Left lung (tissue), 10 donors: ENCODE data around the gene FECH. TPM values are rescaled to one million over a fixed set of nuclear protein-coding genes. Genes with fewer than 3 reads are reported as not detected.
A peak's percentile ranks its signal among the peaks of the same experiment; 100 is the strongest.

Experiments used
- ATAC-seq: fragments of 200-7000 bp; cut with Tn5 transposase; one replicate; pipeline ENCODE4 v1.9.1; 2020; ENCODE audit warnings: moderate library complexity
- DNase-seq, 4 donors: peaks; one replicate each; pipeline ENCODE4 v3.0.0-alpha.2; 2013 to 2020
- H3K27ac ChIP-seq, 2 donors: fragments of 200-600 bp; sonication (generic) in 1 of 2; one replicate each; pipeline versions ENCODE4 v1.5.0 to v1.8.0; 2020 to 2021
- H3K27me3 ChIP-seq, 2 donors: fragments of 200-600 bp; sonication (generic) in 1 of 2; one replicate each; pipeline versions ENCODE4 v1.5.0 to v1.8.0; 2020 to 2021
- H3K36me3 ChIP-seq, 2 donors: fragments of 200-600 bp; sonication (generic) in 1 of 2; one replicate each; pipeline versions ENCODE4 v1.5.0 to v1.8.0; 2020 to 2021
- H3K4me1 ChIP-seq, 2 donors: fragments of 200-600 bp; one replicate each; pipeline ENCODE4 v1.8.0; 2021
- H3K4me3 ChIP-seq, 2 donors: fragments of 200-600 bp; sonication (generic) in 1 of 2; one replicate each; pipeline versions ENCODE4 v1.5.0 to v1.8.0; 2020 to 2021; ENCODE audit warnings: mild to moderate bottlenecking in 1 of 2
- H3K9me3 ChIP-seq, 2 donors: fragments of 200-600 bp; sonication (generic) in 1 of 2; one replicate each; pipeline versions ENCODE4 v1.5.0 to v1.8.0; 2020 to 2021
- intact Hi-C, 2 donors: fragments of 100-400 bp; cut with DNase I; formaldehyde crosslinking; loops; one replicate each; pipeline versions ENCODE4 v1.11.2 to v1.14.2; 2022
- polyA plus RNA-seq, 6 donors: library from polyadenylated mRNA; unstranded; fragments of 120-200 nt; gene quantifications; one replicate each; pipeline ENCODE4 v1.2.1, GENCODE V29; 2013; ENCODE audit not compliant: insufficient read length in 6 of 6
- total RNA-seq, 2 donors: library from RNA; stranded (reverse); fragmentation: NEBNext Ultra II Directional; extraction: Animal tissue kit (Norgen Biotek cat#: 25700); gene quantifications; one replicate each; pipeline ENCODE4 v1.2.1, GENCODE V29; 2021
- TF ChIP-seq, protein P1 (sequence below), 2 donors: fragments of 200-600 bp; sonication (generic) in 1 of 2; IDR thresholded peaks; one replicate each; pipeline versions ENCODE4 v1.5.0 to v1.8.0; 2021; ENCODE audit warnings: antibody characterized with exemption in 2 of 2
- donor health status: DM: no; HTN: yes; CAD: no.
- donor health status: DM: no; HTN: no; CAD: no.

Gene FECH
- total and polyA plus RNA-seq, 8 donors = 18.7 to 33.3 (median 29.5) TPM

DNA sequence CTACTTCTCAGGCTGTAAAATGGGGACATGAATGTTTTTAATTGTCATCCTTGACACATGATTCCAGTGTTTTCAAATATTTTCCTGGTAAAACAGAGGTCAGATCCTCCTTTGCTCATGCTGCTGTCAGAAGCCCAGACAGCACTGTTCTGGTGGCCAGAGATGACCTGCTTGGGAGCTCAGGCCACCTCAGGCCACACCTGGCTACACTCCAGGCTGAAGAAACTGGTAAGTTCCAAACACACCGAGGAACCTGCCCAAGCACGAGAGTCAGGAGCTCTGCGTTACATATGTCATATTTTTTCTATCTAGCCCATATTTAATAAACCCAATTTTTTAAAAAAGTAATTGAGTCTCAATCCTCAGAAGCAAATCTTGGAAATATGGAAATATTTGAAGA lies 47.9 kb downstream of the FECH start:
- Histone ChIP-seq H3K4me3 (no peak overlapping the region), H3K36me3 (no peaks in the 10 kb centered on the region), H3K27ac (no peak overlapping the region), H3K9me3 (no peaks in the 10 kb centered on the region), H3K27me3 (no peaks in the 10 kb centered on the region), H3K4me1 (no peaks in the 10 kb centered on the region)
- intact Hi-C loops = no loop called here
- no peak for ATAC-seq
- no peak for DNase-seq
- TF ChIP-seq, protein P1, sequence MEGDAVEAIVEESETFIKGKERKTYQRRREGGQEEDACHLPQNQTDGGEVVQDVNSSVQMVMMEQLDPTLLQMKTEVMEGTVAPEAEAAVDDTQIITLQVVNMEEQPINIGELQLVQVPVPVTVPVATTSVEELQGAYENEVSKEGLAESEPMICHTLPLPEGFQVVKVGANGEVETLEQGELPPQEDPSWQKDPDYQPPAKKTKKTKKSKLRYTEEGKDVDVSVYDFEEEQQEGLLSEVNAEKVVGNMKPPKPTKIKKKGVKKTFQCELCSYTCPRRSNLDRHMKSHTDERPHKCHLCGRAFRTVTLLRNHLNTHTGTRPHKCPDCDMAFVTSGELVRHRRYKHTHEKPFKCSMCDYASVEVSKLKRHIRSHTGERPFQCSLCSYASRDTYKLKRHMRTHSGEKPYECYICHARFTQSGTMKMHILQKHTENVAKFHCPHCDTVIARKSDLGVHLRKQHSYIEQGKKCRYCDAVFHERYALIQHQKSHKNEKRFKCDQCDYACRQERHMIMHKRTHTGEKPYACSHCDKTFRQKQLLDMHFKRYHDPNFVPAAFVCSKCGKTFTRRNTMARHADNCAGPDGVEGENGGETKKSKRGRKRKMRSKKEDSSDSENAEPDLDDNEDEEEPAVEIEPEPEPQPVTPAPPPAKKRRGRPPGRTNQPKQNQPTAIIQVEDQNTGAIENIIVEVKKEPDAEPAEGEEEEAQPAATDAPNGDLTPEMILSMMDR (IDR thresholded peaks at IDR 0.05) = no peak

DNA sequence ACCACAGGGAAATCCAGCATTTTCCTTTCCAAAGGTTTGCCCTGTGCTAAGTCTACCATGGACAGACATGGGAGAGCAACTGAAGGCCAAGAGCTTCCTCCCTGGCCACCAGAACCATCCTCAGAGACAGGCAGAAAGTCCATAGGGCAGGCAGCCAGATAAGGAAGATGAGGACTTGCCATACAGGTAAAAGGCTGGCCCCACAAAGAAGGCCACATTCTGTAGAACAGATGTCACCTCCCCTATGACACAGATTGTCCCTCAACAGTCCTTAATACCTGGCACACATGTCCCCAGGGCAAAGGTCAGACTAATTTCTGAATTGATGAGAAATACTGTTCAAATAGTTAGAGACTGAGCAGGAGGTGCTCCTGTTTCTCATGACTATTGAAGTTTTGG lies 52.0 kb downstream of the FECH start:
- no peak overlapping the region for H3K27ac ChIP-seq
- intact Hi-C loops = no loop called here
- no peaks in the 10 kb centered on the region for H3K27me3 ChIP-seq
- DNase-seq = no peak
- H3K36me3 ChIP-seq = no peaks in the 10 kb centered on the region
- no peaks in the 10 kb centered on the region for H3K4me1 ChIP-seq
- H3K9me3 ChIP-seq = no peaks in the 10 kb centered on the region
- no peak for ATAC-seq
- no peak overlapping the region for H3K4me3 ChIP-seq
- TF ChIP-seq, protein P1 (IDR thresholded peaks at IDR 0.05) = no peak

DNA sequence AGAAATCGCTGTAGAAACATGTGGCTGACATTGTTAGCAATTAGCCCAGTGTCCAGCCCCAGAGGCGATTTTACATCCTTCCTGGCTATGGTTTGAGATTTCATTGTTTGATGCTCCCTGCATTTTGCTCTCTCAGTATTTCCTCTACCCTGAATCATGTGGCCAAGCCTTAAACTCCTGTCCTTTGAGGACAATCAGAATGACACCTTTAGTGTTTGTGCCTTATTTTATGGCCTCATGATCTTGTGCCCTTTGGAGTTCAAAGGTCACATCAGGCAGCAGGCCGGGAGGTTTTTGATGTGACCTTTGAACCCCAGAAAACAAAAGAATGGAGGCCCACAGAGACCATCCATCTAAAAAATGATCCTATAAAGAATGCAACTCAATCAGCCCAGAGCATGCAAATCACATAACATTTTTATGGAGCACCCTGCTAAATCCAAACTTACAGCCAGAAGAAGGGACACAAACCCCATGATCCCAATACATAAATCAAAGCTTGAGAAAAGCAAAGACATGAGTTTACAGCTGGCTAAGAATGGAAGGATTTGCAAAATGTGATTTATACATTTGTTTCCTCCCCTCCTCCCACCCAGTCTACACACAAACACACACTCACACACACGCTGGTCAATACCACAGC lies 52.5 kb downstream of the FECH start:
- H3K4me3 ChIP-seq = no peak overlapping the region
- no peaks in the 10 kb centered on the region for H3K9me3 ChIP-seq
- H3K4me1 ChIP-seq = no peaks in the 10 kb centered on the region
- no peaks in the 10 kb centered on the region for H3K27me3 ChIP-seq
- intact Hi-C loops = no loop called here
- ATAC-seq (no peak), DNase-seq (no peak)
- TF ChIP-seq, protein P1 (IDR thresholded peaks at IDR 0.05) = no peak
- H3K36me3 ChIP-seq = no peaks in the 10 kb centered on the region
- H3K27ac ChIP-seq = no peak overlapping the region

DNA sequence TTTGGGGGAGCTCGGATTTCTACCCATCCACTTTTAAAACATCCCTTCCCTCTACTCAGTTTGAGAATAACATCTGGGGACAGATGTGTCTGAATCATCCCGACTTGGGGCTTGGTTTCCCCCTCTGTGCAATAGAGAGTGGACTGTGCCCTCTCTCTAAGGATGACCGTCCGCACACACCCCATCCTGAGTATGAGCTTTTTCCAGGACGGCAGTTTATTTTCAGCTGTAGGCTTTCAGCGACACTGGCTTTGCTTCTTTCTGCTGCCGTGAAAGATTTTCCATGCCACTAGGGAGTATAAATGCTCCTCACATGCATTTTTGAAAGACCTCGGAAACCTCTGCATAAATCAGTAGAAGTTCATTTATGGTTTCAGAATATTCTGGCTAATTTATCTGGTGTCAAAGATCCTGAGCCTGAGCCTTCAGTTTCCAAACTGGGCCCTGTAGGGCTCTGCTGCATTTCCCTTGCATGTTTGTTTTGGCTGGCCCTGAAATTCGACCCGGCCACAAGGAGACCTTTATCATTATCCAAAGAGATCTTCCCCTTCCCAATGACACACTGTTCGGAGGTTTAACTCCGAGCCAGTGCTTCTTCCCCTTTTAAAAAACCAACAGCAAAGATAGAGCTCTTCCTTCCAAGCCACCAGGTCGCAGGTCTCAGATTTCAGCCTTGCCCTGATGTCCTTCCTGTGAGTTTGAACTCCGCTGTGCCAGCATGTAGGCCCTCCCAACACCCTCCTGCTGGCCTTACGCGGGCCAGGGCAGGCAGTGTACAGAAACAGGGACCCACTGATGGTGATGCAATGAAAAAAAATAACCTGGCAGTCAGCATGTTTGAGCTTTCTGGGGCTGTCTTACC lies 53.3 kb downstream of the FECH start:
- ATAC-seq = peak; percentile 18
- no peaks in the 10 kb centered on the region for H3K4me1 ChIP-seq
- TF ChIP-seq, protein P1 (IDR thresholded peaks at IDR 0.05) = no peak
- no peak overlapping the region for H3K27ac ChIP-seq
- H3K27me3 ChIP-seq = no peaks in the 10 kb centered on the region
- H3K9me3 ChIP-seq = no peaks in the 10 kb centered on the region
- DNase-seq = peak in 2 of 4 donors; percentile 20 to 42
- no peak overlapping the region for H3K4me3 ChIP-seq
- no peaks in the 10 kb centered on the region for H3K36me3 ChIP-seq
- intact Hi-C loops = no loop called here

DNA sequence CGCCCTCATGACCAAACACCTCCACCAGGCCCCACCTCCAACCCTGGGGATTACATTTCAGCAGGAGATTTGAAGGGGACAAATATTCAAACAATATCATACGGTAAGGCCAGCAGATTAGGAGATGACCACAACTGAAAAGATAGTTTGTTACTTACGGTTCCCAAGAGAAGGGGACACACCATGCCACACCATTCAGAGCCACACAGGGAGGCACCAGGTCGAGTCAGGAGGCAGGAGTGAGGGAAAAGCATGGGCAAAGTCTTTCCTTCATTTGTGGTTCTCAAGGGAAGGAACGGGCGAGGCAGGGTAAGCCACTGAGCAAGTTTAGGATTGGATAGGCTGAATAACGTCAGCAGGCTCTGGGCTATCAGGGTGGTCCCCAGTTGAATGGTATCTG lies 57.4 kb downstream of the FECH start:
- DNase-seq (no peak), ATAC-seq (no peak)
- intact Hi-C loops = no loop called here
- no peaks in the 10 kb centered on the region for H3K27me3 ChIP-seq
- TF ChIP-seq, protein P1 (IDR thresholded peaks at IDR 0.05) = no peak
- no peak overlapping the region for H3K4me3 ChIP-seq
- no peaks in the 10 kb centered on the region for H3K4me1 ChIP-seq
- no peak overlapping the region for H3K27ac ChIP-seq
- no peaks in the 10 kb centered on the region for H3K36me3 ChIP-seq
- H3K9me3 ChIP-seq = no peaks in the 10 kb centered on the region
